ENCODE data around the gene NR5A2.

DNA sequence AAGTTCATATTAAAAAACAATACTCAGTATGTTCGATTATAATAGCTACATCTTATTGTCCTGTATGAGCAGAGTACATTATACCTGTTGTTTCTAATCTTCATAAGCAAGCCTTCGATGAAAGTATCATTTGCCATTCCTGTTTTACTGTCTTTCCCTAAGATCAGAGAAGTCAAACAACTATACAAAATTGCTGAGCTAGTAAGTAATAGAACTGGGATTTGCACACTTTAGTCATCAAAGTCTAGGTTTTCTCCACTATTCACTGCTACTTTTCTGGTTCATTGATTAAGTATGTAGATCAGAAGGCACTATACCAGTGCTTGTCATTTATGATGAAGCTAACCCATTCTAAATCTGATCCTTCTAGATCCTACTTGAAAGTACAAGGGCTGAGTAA, 108.9 kb downstream of the NR5A2 start:
- TF ChIP-seq, protein P1, sequence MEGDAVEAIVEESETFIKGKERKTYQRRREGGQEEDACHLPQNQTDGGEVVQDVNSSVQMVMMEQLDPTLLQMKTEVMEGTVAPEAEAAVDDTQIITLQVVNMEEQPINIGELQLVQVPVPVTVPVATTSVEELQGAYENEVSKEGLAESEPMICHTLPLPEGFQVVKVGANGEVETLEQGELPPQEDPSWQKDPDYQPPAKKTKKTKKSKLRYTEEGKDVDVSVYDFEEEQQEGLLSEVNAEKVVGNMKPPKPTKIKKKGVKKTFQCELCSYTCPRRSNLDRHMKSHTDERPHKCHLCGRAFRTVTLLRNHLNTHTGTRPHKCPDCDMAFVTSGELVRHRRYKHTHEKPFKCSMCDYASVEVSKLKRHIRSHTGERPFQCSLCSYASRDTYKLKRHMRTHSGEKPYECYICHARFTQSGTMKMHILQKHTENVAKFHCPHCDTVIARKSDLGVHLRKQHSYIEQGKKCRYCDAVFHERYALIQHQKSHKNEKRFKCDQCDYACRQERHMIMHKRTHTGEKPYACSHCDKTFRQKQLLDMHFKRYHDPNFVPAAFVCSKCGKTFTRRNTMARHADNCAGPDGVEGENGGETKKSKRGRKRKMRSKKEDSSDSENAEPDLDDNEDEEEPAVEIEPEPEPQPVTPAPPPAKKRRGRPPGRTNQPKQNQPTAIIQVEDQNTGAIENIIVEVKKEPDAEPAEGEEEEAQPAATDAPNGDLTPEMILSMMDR (IDR thresholded peaks at IDR 0.05; ENCODE audit: poor library complexity): no peak
- no peak for TF ChIP-seq EZH2 (IDR thresholded peaks at IDR 0.05; ENCODE audit: borderline replicate concordance)

Data from hepatocyte (in vitro differentiated cells).